RWPE1 (cell line): Measurements from ENCODE around the gene STK32C.

Source experiments
- CTCF ChIA-PET: fragments of 350-600 bp; sonication (Branson Sonifier 250); formaldehyde crosslinking; extraction: SDS; loops from one replicate; lab custom pipeline; 2021; lab: Yijun Ruan, JAX
- POLR2A ChIA-PET: fragments of 400-600 bp; formaldehyde crosslinking; extraction: SDS; loops from one replicate; lab custom pipeline; 2020; ENCODE audit warnings: antibody characterized with exemption; ENCODE audit not compliant: low non-redundant PET; lab: Yijun Ruan, JAX
- DNase-seq: peaks from one replicate; pipeline ENCODE4 v3.0.0; 2012; ENCODE audit warnings: low spot score
- H3K27ac ChIP-seq: fragments of 450-650 bp; 2 replicates; pipeline ENCODE4 v1.5.1; 2017
- TF ChIP-seq, protein P1 (sequence below): fragments of 450-650 bp; conservative IDR thresholded peaks from 2 replicates; pipeline ENCODE4 v1.5.1; 2017; ENCODE audit warnings: low read depth, mild to moderate bottlenecking

STK32C gene

DNA sequence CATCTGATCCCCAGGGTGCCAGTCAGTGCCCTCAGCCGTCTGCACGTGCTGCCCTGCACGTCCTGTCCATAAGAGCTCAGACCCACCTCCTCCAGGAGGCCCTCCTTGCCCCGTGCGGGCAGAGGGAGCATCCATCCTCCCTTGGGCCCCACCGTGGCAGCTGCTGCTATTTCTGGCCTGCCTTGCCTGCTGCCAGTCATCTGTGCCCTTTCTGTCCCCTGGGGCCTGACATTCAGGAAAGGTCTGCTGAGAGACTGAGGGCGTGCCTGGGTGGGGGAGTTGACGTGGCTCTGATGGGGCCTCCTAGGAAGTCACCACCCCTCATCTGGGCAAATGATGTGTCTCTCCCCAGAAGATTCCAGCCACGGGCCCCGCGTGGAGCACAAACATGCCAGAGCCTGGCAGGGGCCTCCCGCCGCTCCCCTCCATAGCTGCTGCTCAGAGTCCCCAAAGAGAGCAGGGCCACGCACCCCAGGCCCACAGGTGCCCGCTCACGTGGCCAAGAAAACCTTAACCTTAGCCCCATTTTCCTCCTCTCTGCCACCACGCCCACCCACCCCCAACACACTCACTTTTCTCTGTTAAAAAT is 99.2 kb downstream of the STK32C start:
- H3K27ac ChIP-seq = no peak overlapping the region
- DNase-seq = no peak
- ChIA-PET POLR2A (no interaction called here), CTCF (interaction anchor here (0.6 kb wide), 1 partner anchor 66 kb away, joined by 4 read pairs; no protein-coding TSS in a partner anchor)
- TF ChIP-seq, protein P1, sequence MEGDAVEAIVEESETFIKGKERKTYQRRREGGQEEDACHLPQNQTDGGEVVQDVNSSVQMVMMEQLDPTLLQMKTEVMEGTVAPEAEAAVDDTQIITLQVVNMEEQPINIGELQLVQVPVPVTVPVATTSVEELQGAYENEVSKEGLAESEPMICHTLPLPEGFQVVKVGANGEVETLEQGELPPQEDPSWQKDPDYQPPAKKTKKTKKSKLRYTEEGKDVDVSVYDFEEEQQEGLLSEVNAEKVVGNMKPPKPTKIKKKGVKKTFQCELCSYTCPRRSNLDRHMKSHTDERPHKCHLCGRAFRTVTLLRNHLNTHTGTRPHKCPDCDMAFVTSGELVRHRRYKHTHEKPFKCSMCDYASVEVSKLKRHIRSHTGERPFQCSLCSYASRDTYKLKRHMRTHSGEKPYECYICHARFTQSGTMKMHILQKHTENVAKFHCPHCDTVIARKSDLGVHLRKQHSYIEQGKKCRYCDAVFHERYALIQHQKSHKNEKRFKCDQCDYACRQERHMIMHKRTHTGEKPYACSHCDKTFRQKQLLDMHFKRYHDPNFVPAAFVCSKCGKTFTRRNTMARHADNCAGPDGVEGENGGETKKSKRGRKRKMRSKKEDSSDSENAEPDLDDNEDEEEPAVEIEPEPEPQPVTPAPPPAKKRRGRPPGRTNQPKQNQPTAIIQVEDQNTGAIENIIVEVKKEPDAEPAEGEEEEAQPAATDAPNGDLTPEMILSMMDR = no peak

DNA sequence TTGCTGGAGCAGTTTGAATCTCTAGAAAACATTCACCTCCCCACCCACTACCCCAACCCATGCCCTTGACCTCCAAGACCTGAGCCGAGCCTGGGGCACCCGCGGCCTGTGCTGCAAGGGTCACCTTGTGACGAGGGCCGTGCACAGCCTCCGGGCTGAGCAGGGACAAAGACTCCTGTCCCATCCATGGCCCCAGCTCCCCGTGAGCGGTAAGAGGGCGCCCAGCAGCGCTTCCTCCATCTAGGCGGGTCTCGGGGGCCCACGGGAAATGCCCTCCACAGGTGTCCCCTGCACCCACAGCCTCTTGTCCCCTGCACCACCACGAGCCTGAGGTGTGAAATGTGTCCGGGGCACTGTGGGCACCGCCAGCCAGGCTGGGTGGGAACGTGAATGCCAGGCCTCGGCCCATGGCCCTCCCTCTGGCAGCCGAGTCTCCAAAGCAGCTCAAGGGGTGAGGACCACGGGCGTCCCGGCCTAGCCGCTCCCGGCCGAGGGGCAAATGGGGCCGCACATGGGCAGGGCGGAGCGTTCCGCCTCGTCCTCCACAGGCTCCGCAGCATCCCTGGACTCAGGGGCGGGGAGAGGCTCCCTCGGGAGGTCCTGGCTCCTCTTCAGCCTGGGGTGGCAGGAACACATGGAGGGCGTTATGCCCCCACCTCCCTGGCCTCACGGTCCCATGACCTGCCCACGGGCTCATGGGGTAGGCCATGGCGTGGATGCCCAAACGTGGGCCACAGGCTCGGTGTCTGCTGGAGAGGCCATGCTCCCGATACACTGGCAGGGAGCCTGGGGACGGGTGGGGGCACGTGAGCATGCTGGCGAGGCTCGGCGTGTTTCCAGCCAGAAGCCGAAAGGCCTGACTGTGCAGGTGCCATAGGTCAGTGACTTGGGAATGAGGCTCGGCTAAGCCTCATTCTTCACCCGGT is 100.0 kb downstream of the STK32C start:
- H3K27ac ChIP-seq = no peak overlapping the region
- TF ChIP-seq, protein P1 = no peak
- DNase-seq = no peak
- ChIA-PET POLR2A (no interaction called here), CTCF (no interaction called here)

DNA sequence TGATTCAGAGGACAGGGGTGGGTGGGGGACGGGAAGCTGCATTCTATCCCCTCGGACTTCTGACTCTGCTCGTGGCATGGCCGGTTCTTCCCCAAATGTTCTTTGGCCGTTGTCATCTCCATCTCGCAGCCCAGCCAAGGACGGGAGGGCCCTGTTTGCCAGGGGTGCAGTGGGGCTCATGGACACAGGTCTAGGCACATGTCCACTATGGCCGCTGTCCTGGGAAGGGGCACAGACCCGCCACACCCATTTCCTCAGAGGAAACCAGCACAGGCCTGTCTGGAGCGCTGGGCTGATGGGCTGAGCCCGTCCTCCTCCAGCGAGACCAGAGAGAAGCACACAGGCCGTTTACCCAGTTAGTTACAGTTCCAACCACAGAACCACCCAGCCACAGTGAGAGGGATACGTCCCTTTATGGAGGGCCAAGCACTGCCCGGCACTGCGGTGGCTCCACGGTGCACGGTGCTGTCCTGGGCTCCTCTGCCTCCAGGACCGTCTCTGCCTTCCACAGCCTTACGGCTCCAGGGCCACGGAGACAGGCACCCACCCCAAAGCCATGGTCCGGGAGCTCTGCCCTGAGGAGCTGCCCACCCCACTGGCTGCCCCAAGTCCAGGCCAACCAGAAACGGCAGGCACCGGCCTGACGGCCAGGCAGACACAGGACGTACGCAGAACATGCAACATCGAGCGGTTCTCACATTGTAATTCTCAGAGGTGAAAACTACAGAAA is 100.8 kb downstream of the STK32C start:
- POLR2A ChIA-PET = no interaction called here
- no peak for DNase-seq
- no peak overlapping the region for H3K27ac ChIP-seq
- TF ChIP-seq, protein P1 = no peak
- CTCF ChIA-PET = interaction anchor here (0.6 kb wide), 1 partner anchor 322 kb away, joined by 3 read pairs; no protein-coding TSS in a partner anchor

DNA sequence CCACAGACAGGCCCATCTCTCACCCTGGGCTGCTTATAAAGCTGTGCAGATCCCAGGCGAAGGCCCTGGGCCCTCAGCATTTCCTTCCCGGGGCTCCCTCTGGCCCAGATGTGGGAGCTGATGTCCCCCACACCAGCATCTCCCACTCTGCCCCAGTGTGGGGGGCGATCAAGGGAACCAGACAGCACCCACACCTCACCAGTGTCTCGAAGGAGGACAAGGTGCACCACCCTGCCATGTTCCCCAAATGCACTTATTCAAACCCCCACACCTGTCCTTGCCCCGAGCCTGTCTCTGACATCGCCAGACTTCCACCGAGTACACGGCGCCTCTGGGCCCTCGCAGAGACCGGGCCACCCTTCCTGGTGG is 101.4 kb downstream of the STK32C start:
- ChIA-PET CTCF (interaction anchor here (0.6 kb wide), 1 partner anchor 322 kb away, joined by 3 read pairs; no protein-coding TSS in a partner anchor), POLR2A (no interaction called here)
- H3K27ac ChIP-seq = no peak overlapping the region
- no peak for DNase-seq
- TF ChIP-seq, protein P1 = no peak

DNA sequence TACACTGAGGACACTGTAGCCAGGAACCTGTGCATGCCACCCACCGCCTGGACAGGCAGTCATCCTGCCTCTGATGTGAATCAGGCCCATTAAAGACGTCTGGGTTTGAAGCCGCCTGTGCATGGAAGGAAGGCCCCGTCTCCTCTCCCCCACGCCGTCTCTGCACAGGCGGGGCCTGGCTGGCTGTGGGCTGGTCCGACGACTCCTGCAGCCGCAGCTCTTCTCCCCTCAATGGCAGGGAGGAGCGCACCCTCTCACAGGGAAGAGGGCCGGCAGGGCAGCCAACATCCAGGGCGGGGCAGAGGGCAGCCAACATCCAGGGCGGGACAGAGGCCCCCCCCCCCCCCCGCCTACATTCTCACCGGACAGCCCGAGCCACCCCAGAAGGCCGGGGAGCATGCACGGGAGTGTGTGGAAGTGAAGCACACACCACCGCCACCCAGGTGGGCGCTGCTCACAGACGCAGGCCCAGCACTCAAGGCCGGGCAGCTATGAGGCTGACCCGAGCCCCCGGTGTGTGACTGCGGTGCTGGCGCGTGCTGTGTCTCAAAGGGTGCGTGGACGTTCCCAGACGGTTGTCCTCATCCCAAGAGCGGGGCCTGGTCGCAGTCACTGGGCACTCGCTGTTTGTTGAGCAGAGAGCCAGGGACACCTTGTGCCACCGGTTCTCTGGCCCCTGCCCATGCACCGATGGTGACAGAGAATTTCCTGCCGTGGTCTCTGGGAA is 101.9 kb downstream of the STK32C start:
- TF ChIP-seq, protein P1 = no peak
- ChIA-PET POLR2A (no interaction called here), CTCF (interaction anchor here (0.6 kb wide), 2 partner anchors 323 to 449 kb away, joined by 3 to 4 read pairs; no protein-coding TSS in a partner anchor)
- no peak overlapping the region for H3K27ac ChIP-seq
- no peak for DNase-seq
